Activated T-cell treated with anti-CD3 and anti-CD28 coated beads for 1 hour (primary cell): Measurements from ENCODE around the gene ZNF138.
"Not testable (repeated sequence)": the region's sequence is repeated elsewhere in the genome, so short reads cannot be mapped to it uniquely, and the experiment has no call there.

ENCODE experiments used
- DNase-seq: peaks from one replicate; pipeline ENCODE4 v3.0.0-alpha.2; 2020; ENCODE audit warnings: low read depth

ZNF138 gene

DNA sequence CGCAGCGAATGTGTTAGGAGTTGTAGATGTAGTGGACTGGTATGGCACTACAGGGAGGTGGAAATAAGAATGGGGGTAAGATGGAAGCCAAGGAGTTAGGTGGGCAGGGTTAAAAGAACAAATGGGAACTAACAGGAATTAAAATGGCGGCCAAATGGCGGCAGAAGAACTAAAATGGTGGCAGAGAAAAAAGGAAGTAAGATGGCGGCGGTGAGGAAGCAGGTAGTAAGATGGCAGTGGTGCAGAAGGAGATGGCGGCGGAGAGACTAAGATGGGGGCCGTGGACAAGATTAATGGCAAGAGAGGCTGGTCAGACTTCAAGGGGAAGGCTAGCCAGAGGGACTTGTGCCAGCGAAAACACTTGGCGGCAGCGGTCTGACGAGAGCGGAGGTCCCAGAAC, 44.5 kb downstream of the ZNF138 start:
- no peak for DNase-seq

DNA sequence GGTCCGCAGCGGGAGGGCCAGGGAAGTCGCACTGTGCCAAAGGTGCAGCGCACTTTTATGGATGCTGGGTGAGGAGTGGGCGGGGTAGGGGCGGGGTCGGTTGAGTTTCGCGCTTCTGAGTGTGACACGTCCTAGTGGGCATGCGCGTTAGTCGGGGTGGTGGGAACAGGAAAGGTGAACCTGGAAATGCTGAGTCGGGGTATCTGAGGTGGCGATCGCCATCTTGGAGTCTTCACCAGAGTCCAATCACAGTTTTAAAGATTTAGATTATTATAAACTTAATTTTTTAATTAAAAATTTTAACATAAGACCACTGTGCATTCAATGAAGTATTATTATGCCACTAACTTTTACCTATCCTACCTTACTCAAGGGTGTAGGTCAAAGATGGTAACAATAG, 45.7 kb downstream of the ZNF138 start:
- no peak for DNase-seq

DNA sequence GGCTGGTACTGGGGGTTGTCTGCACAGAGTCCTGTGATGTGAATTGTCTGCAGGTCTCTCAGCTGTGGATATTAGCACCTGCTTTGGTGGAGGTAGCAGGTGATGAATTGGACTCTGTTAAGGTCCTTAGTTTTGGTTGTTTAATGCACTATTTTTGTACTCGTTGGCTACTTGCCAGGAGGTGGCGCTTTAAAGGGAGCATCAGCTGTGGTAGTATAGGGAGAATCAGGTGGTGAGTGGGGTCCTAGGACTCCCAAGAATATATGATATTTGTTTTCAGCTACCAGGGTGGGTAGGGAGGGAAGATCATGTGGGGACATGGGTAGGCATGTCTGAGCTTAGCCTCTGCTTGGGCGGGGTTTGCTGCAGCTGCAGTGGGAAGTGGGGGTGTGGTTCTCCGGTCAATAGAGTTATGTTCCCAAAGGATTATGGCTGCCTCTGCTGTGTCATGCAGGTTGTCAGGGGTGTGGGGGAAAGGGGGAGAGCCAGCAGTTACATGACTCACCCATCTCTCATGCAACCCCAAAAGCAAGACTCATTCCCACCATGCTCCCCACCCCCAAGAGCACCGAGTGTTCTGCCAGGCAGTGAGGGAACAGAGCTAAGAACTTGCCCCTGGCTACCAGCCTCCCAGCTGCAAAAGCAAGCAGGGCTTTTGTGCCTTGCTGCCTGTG, 55.2 kb downstream of the ZNF138 start:
- DNase-seq = no peak

DNA sequence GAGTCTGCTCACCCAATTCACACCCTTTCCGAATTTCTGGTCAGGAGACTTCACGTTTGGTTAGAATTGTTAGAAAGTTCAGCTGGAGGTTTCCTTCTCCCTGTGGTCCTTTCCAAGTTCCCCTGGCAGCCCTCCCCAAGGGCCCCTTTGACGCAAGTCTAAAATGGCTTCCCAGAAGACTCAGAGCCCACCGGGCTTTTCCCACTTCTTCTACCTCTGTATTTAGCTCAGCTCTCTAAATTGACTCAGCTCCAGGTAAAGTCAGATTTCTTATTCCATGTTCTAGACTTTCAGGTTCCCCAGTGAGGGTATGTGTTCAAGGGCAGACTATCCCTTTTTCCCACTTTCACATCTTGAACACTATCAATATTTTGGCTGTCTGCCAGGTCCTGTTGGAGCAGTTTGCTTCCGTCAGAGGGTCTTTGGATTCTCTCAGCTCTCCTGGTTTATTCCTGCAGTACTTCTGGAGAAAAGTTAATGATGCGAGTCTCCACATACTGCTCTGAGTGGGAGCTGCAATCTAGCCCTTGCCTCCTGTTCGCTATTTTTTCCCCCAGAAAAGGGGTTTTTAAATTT, 55.8 kb downstream of the ZNF138 start:
- no peak for DNase-seq

DNA sequence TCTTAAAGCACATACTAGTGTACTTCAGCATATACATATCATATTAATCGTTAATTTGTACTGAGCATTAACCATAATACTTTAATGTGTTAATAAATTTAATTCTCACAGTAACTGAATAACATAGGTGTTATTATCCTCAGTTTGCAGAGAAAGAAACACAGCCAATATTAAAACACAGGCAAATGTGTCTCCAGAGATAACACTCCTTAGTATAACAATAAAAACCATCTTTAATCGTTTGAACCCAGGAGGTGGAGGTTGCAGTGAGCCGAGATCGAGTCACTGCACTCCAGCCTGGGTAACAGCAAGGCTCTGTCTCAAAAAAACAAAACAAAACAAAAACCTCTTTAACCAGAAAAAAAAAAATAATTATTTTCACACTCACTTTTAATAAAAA, 59.5 kb downstream of the ZNF138 start:
- DNase-seq = no peak

DNA sequence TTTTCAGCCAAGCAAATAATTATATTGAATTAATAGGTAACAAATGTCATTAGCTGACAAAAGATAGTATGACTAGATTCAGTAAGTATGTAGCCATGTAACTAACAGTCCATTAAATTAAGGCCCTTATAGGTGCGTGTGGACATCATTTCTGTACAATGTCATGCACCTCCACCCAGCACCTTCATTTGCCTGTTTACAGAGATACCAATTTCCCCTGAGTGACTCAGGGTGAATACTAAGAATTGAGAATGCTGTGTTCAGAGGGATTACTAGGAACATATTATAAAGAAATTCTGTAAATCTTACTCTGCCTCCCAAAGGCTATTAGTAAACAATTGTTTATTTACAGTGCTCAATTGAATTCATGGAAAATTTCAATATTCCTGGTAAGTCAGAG, 60.7 kb downstream of the ZNF138 start:
- DNase-seq = no peak

DNA sequence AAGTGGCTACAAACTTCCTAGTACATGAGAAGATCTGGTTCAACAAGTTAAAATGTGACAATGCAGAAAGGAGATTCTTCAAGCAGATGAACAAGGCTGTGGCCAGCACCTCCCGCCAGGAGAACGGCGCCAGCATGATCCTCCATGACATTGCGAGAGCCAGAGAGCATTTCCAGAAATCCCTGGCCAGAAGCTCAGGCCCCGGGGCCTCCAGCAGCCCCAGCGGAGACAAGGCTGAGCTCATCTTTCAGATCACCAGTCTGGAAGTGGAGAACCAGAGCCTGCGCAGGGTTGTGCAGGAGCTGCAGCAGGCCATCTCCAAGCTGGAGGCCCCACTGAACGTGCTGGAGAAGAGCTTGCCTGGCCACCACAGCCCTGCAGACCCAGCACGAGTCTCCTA, 68.8 kb downstream of the ZNF138 start:
- no peak for DNase-seq

DNA sequence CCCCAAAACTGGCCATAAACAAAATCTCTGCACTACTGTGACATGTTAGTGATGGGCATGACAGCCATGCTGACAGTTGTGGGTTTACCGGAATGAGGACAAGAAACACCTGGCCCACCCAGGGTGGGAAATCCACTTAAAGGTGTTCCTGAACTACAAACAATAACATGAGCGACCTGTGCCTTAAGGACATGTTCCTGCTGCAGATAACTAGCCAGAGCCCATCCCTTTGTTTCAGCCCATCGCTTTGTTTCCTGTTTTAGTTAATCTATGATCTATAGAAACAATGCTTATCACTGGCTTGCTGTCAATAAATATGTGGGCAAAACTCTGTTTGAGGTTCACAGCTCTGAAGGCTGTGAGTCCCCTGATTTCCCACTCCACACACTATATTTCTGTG, 69.3 kb downstream of the ZNF138 start:
- not testable (repeated sequence) for DNase-seq

DNA sequence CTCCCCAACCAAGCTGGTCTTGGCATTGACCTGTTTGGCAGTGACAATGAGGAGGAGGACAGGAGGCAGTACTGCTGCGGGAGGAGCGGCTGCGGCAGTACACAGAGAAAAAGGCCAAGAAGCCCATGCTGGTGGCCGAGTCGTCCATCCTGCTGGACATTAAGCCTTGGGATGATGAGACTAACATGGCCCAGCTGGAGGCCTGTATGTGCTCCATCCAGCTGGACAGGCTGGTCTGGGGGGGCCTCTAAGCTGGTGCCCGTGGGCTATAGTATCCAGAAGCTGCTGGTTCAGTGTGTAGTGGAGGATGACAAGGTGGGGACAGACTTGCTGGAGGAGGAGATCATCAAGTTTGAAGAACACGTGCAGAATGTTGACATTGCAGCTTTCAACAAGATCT, 69.7 kb downstream of the ZNF138 start:
- DNase-seq = no peak

DNA sequence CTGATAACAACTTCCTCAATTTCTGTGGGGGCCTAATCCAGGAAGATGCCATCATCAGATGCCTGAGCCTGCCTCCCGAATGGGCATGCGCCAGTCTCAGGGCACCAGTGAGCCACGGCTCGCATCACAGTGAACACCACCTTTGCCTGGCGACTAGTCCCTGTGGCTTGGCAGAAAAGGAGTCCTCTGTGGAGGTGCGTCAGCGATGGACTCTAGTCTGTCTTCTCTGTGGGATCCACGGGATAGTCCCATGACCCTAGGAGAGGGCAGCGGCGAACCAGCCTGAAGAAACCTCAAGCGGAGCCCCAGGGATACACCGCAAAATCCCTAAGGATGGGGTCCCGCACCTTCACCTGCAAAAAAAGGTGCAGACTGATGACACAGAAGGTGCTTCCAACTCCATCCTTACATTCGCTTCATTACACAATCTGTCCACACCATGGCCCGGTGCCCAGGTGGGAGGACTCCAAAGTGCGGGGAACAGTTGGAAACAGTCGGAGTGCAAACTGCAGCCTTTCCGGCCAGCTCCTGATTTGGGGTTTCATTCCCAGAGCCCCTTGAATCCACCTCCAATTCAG, 73.7 kb downstream of the ZNF138 start:
- no peak for DNase-seq

DNA sequence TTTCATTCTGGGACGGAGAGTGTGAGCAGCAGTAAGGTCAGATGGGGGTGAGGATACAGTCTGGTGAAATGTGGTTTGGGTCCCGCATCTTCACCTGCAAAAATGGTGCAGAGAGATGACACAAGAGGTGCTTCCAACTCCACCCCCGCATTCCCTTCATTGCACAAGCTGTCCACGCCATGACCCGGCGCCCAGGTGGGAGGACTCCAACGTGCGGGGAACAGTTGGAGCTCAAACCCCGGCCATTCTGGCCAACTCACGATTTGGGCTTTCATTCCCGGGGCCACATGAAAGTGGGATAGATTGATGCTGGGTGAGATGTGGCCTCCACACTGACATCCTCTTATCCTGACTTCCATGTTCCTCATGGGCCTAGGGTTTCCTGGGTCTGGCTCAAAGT, 74.3 kb downstream of the ZNF138 start:
- DNase-seq = no peak

DNA sequence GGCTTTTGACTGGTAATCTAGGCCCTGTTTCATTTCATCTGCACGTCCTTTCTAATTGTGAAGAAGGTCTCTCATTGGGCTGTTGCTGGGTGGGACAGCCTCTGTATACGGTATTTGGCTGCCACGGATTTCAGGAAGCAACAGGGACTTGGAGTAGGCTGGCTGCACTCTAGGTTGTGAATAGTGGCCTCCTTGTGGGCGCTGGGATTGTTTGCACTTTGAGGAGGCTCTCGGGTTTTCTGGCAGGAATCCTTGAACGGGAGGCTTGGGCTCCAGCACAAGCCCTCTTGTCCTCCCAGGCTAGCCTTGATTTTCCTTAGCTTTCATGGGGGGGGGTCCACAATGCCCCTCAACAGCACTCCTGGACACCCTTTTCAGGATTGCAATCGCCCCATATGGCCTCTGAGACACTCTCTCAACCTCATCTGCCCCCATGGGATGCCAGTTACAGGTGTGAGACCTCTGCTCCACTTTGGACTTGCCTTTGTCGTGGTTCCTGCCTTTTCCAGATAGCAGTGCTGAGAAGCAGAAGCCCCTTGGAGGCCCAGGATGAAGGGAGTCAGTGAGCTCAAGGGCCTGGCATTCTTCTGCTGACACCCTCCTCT, 75.0 kb downstream of the ZNF138 start:
- DNase-seq = no peak

DNA sequence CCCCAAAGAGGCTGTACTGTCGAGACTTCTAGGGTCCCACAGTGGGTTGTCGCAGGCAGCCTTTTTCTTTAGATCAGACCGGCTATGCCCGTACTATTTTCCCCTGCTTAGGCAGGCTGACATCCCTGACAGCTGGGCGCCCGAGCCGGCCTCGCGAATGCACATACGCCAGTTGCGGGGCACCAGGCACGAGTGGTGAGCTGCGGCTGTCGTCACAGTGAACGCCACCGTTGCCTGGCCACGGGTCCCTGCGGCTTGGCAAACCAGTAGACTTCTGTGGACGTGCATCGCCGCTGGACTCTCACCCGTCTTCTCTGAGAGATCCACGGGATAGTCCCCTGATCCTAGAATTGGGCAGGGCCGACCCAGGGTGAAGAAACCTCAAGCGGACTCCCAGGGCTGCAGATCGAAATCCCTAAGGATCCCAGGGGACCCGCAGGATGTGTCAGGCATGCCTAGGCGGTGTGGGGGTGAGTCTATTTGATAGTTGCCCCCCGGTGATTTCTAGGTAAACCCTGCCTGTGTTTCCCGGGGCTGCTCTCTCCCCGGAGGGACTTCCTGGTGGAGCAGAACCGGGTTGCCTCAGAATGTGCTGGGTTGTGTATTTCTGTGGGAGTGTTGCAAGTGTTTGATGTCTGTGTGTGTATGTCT, 75.8 kb downstream of the ZNF138 start:
- no peak for DNase-seq

DNA sequence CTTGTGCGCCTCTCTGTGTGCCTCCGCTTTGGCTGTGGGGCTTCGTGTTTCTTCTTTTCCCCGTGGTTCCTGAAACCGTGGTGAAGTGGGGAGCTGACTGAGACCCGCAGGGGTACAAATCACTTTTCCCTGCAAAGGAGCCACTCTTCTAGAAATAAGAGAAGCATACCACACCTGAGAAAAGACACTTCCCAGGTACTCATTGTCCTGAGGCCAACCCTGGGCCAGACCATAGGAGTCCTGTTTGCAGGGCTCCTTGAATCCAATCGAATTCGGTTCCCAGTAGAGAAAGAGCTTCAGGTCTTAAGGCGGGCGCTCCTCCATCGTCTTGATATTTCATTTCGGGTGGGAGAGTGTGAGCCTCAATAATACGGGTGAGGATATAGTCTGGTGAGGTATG, 76.4 kb downstream of the ZNF138 start:
- DNase-seq = no peak

DNA sequence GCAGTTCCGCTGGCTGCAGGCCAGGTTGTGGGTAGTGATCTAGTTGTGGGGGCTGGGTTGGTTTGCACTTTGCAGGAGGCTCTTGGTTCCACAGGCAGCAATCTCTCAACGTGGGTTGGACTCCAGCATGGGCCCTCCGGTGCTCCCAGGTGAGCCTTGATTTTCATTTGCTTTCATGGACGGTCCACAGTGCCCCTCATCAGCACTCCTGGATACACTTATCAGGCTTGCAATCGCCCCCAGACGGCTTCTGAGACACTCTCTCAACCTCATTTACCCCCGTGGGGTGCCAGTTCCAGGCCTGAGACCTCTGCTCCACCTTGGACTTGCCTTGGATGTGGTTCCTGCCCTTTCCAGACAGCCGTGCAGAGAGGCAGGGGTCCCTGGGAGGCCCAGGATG, 77.5 kb downstream of the ZNF138 start:
- DNase-seq = no peak

DNA sequence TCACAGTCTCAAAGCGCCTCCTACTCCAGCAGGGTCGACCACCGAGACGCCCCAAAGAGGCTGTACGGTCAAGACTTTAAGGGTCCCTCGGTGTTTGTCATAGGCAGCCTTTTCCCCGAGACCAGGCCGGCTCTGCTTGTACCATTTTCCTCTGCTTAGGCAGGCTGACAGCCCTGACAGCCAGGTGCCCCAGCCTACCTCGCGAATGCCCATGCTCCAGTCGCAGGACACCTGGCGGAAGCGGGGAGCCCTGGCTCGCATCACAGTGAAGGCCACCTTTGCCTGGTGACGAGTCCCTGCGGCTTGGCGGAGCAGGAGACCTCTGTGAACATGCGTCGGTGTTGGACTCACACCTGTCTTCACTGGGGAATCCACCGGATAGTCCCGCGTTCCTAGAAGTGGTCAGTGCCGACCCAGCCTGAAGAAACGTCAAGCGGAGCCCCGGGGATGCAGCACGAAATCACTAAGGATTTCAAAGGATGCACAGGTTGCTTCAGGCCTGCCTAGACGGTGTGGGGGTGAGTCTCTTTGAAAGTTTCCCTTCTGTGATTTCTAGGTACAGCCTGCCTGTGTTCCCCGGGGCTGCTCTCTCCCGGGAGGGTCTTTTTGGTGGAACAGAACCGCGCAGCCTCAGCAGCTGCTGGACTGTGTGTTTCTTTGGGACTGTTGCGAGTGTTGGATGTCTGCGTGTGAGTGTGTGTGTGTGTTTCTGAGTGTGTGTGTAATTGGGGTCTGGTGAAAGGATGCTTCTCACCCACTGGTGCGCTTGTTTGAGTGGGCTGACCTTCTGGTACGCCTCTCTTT, 78.3 kb downstream of the ZNF138 start:
- no peak for DNase-seq

DNA sequence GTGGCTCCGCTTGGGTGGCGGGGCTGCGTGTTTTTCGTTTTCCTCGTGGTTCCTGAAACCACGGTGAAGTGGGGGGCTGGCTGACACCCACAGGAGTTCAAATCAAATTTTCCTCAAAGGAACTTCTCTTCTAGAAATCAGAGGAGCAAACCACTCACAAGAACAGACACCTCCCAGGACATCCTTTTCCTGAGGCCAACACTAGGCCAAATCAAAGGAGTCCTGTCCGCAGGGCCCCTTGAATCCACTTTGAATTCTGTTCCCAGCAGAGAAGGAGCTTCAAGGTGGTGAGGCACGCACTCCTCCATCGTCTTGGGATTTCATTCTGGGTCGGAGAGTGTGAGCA, 78.9 kb downstream of the ZNF138 start:
- no peak for DNase-seq

DNA sequence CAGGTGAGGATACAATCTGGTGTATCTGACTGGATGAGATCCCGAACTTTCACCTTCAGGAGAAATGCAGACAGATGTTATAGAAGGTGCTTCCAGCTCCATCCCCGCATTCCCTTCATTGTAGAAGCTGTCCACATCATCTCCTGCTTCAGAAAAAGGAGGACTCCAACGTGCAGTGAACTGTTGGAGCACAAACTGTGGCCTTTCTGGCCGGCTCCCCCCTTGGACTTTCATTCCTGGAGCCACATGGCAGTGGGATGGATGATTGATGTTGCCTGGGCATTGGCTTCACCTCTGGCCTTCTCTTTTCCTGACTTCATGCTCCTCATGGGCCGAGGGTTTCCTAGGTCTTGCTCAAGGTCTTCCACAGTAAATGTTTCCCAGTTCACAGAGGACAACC, 79.3 kb downstream of the ZNF138 start:
- no peak for DNase-seq

DNA sequence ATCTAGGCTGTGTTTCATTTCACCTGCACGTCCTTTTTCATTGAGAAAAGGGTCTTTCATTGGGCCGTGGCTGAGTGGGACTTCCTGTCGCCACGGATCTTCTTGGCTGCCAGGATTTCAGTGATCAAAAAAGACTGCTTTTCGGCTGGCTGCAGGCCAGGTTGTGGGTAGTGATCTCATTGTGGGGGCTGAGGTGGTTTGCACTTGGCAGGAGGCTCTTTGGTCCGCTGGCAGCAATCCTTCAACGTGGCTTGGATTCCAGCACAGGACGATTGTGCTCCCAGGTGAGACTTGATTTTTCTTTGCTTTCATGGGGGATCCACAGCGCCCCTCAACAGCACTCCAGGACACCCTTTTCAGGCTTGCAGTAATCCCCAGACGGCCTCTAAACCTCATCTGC, 79.9 kb downstream of the ZNF138 start:
- no peak for DNase-seq

DNA sequence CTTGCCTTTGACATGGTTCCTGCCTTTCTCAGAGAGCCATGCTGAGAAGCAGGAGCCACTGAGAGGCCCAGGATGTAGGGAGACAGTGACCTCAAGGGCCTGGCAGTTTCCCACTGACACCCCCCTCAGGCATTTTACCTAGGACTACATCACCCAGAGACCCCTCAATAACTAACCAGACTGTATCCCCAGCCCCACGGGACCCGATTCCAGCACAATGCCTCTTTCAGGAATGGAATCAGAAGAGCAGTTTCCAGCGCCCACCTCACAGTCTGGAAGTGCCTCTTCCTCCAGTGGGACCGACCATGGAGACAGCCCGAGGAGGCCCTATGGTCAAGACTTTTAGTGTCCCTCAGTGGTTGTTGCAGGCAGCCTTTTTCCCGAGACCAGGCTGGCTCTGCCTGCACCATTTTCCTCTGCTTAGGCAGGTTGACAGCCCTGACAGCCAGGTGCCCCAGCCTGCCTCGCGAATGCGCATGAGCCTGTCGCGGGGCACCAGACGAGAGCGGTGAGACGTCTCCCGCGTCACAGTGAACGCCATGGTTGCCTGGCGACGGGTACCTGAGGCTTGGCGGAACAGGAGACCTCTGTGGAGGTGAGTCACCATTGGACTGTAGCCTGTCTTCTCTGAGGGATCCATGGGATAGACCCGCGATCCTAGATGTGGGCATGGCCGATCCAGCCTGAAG, 80.5 kb downstream of the ZNF138 start:
- no peak for DNase-seq

DNA sequence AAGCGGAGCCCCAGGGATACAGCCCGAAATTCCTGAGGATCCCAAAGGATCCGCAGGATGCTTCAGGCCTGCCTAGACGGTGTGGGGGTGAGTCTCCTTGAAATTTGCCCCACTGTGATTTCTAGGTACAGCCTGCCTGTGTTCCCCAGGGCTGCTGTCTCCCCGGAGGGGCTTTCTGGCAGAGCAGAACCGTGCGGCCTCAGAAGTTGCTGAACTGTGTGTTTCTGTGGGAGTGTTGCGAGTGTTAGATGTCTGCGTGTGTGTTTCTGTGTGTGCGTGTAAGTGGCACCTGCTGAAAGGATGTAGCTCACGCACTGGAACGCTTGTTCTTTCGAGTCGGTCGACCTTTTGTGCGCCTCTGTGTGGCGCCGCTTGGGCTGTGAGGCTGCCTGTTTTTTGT, 81.0 kb downstream of the ZNF138 start:
- no peak for DNase-seq
